MCF 10A (cell line): ENCODE results near the gene TAS2R7. TPM values are rescaled to one million over a fixed set of nuclear protein-coding genes. Genes with fewer than 3 reads are reported as not detected.

Experiments
- Bru-seq: library from RNA; stranded (reverse); fragments of 400-500 nt; gene quantifications from one replicate; lab custom pipeline; 2021; lab: Mats Ljungman, UMichigan
- BruChase-seq, 2 experiments: library from RNA; stranded (reverse); fragments of 400-500 nt; gene quantifications; one replicate each; lab custom pipeline; 2021; lab: Mats Ljungman, UMichigan
- BruUV-seq: library from RNA; stranded (reverse); fragments of 400-500 nt; replicated peaks from 2 replicates; lab custom pipeline; 2021; lab: Mats Ljungman, UMichigan
- CTCF ChIA-PET: fragments of 300-600 bp; sonication (Branson Sonifier 250); formaldehyde crosslinking; extraction: SDS; loops from one replicate; lab custom pipeline; 2021; ENCODE audit warnings: antibody characterized with exemption, inconsistent platforms; lab: Yijun Ruan, JAX
- POLR2A ChIA-PET: fragments of 300-600, 350-650 bp; sonication (Branson Sonifier 250); formaldehyde crosslinking; extraction: SDS; loops from one replicate; lab custom pipeline; 2020; ENCODE audit warnings: antibody characterized with exemption, inconsistent platforms; lab: Yijun Ruan, JAX
- DNase-seq: peaks from one replicate; pipeline ENCODE4 v3.0.0-alpha.2; 2018; ENCODE audit not compliant: unreplicated experiment
- H3K27ac Mint-ChIP-seq: one replicate; pipeline ENCODE4 v1.8.0; 2022; ENCODE audit warnings: mild to moderate bottlenecking, low read depth, mixed read lengths; ENCODE audit not compliant: unreplicated experiment
- H3K27me3 Mint-ChIP-seq: one replicate; pipeline ENCODE4 v1.8.0; 2022; ENCODE audit warnings: mixed read lengths; ENCODE audit not compliant: insufficient read depth, unreplicated experiment
- H3K36me3 Mint-ChIP-seq: one replicate; pipeline ENCODE4 v1.8.0; 2022; ENCODE audit warnings: mild to moderate bottlenecking, moderate library complexity, mixed read lengths; ENCODE audit not compliant: insufficient read depth, unreplicated experiment
- H3K4me1 Mint-ChIP-seq: one replicate; pipeline ENCODE4 v1.8.0; 2022; ENCODE audit warnings: mixed read lengths; ENCODE audit not compliant: insufficient read depth, unreplicated experiment
- H3K4me3 Mint-ChIP-seq: one replicate; pipeline ENCODE4 v1.8.0; 2022; ENCODE audit warnings: mild to moderate bottlenecking, moderate library complexity, mixed read lengths; ENCODE audit not compliant: unreplicated experiment
- H3K9me3 Mint-ChIP-seq: one replicate; pipeline ENCODE4 v1.8.0; 2022; ENCODE audit warnings: mixed read lengths; ENCODE audit not compliant: unreplicated experiment
- CTCF ChIP-seq: fragments of 200-600 bp; IDR thresholded peaks from one replicate; pipeline ENCODE4 v1.8.0; 2022; ENCODE audit warnings: antibody characterized with exemption, mild to moderate bottlenecking; ENCODE audit not compliant: unreplicated experiment
- intact Hi-C: fragments of 100-400 bp; cut with micrococcal nuclease; formaldehyde crosslinking; loops from 2 replicates; pipeline ENCODE4 v1.14.1; 2022
- long read RNA-seq: library from polyadenylated mRNA; stranded (forward); transcript quantifications from one replicate; pipeline ENCODE4 v2.0.0, GENCODE V29; 2022
- total RNA-seq: library from RNA; stranded (reverse); gene quantifications from 2 replicates; pipeline ENCODE4 v1.2.3, GENCODE V29; 2022

TAS2R7 gene
- total RNA-seq, result not detected in 2 replicates
- percentile 31 among the genes with signal in this experiment for Bru-seq, nascent RNA
- percentile 49 among the genes with signal in this experiment for BruChase-seq, experiment 1, labeled RNA remaining after a 6-hour chase
- percentile 50 among the genes with signal in this experiment for BruChase-seq, experiment 2, labeled RNA remaining after a 2-hour chase
- long read RNA-seq, result 0 reads

GRCh38 chr12:10802587-10802986, at the start of gene TAS2R7:
Gene TAS2R7 (minus strand): TSS chr12:10802627. CDS start chr12:10802570, 57 bp downstream.
- CTCF ChIA-PET, result interaction anchor here (0.7 kb wide), 1 partner anchor 48 kb away, joined by 3 read pairs; no protein-coding TSS in a partner anchor
- peaks cover 68% of the 10 kb centered on the region for H3K27me3 Mint-ChIP-seq
- H3K27ac Mint-ChIP-seq, result no peak within 1 kb of the TSS
- intact Hi-C loops, result no loop called here
- no peak for DNase-seq
- BruUV-seq, result no TSS peak
- no peaks in the 10 kb centered on the region for H3K9me3 Mint-ChIP-seq
- no peak within 1 kb of the TSS for H3K4me3 Mint-ChIP-seq
- no peaks in the 10 kb centered on the region for H3K4me1 Mint-ChIP-seq
- H3K36me3 Mint-ChIP-seq, result no peaks in the 10 kb centered on the region
- TF ChIP-seq CTCF, result no peak
- POLR2A ChIA-PET, result no interaction called here

GRCh38 chr12:10851243-10851858, 48.9 kb upstream of the TAS2R7 start:
- intact Hi-C loops, result no loop called here
- ChIA-PET CTCF (no interaction called here), POLR2A (no interaction called here)
- Mint-ChIP-seq H3K27me3 (no peaks in the 10 kb centered on the region), H3K4me1 (peaks cover 15% of the 10 kb centered on the region), H3K36me3 (peaks cover 20% of the 10 kb centered on the region), H3K4me3 (no peak overlapping the region), H3K9me3 (no peaks in the 10 kb centered on the region), H3K27ac (peak overlapping the region; percentile 7)
- no peak for TF ChIP-seq CTCF
- no TSS peak for BruUV-seq
- DNase-seq, result peak; percentile 11

GRCh38 chr12:10849425-10849878, 47.0 kb upstream of the TAS2R7 start, which contains the start of gene PRR4:
Gene PRR4 (minus strand): TSS chr12:10849475. CDS start chr12:10849437, 38 bp downstream.
- H3K4me3 Mint-ChIP-seq, result no peak within 1 kb of the TSS
- H3K27ac Mint-ChIP-seq, result no peak within 1 kb of the TSS
- peaks cover 15% of the 10 kb centered on the region for H3K4me1 Mint-ChIP-seq
- no peaks in the 10 kb centered on the region for H3K27me3 Mint-ChIP-seq
- CTCF ChIA-PET, result interaction anchor here (1.0 kb wide), 1 partner anchor 69 kb away, joined by 5 read pairs; no protein-coding TSS in a partner anchor
- intact Hi-C loops, result no loop called here
- BruUV-seq, result no TSS peak
- peaks cover 20% of the 10 kb centered on the region for H3K36me3 Mint-ChIP-seq
- H3K9me3 Mint-ChIP-seq, result no peaks in the 10 kb centered on the region
- TF ChIP-seq CTCF, result no peak
- no peak for DNase-seq
- POLR2A ChIA-PET, result interaction anchor here (0.6 kb wide), 1 partner anchor 108 kb away, joined by 3 read pairs; no protein-coding TSS in a partner anchor

- CTCF ChIA-PET, result interaction anchor here (0.6 kb wide), 1 partner anchor 14 kb away, joined by 4 read pairs; no protein-coding TSS in a partner anchor
- intact Hi-C loops, result no loop called here
- H3K9me3 Mint-ChIP-seq, result no peaks in the 10 kb centered on the region
- H3K27ac Mint-ChIP-seq, result no peak overlapping the region
- POLR2A ChIA-PET, result no interaction called here
- no peak overlapping the region for H3K4me3 Mint-ChIP-seq
- H3K36me3 Mint-ChIP-seq, result peaks cover 20% of the 10 kb centered on the region
- BruUV-seq, result no TSS peak
- H3K4me1 Mint-ChIP-seq, result peaks cover 15% of the 10 kb centered on the region
- TF ChIP-seq CTCF, result no peak
- no peaks in the 10 kb centered on the region for H3K27me3 Mint-ChIP-seq
- no peak for DNase-seq
These were observed 45.3 kb upstream of the TAS2R7 start for GRCh38 chr12:10847744-10848143.
